CD4-positive, alpha-beta T cell treated with Interleukin-15 for 4 hours (primary cell): ENCODE data around the gene STRN.

Experiments used
- DNase-seq: peaks from one replicate; pipeline ENCODE4 v3.0.0-alpha.2; 2020; ENCODE audit warnings: low spot score

The STRN gene

DNA sequence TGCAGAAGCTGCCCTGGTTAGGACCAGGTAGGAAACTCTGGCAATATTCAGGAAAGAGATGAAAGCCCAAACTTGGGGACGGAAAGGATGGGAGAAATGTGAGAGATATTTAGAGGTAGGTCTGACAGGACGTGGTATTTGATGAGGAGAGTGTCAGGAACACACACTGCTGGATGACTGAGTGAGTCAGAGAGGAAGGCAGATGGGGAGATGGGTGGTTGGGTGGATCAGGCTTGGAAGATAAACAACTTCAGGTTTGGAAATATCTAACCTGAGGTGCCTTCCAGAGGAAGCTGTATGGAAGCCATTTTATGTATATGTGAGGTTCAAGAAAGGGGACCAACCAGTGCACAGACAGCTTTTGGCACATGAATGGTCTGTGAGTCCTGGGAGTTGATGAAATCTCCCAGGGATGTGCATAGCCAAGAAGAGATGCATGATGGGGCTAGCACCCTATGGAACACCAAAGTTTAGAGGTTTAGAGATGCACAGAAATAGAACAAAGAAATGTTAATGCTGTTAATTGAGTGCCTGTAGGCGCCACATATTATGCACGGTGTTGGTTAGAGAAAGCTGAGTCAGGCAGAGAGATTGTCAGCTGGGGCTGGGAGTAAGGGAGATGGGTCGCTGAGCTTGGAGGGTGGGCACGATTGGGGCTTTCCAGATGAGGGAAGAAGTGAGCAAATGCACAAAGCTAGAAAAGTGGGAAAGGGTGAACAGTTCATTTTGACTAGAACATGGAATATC is 168.8 kb downstream of the STRN start:
- no peak for DNase-seq
